Loucy (cell line): ENCODE results near the gene MANF.

ENCODE experiments used
- H2AFZ ChIP-seq: fragments of 200-600 bp; sonication (generic); 2 replicates; pipeline ENCODE4 v1.6.0; 2016; ENCODE audit warnings: antibody characterized with exemption, mild to moderate bottlenecking, low read length, moderate library complexity
- H3F3A ChIP-seq: fragments of 200-600 bp; 2 replicates; pipeline ENCODE4 v1.6.0; 2016; ENCODE audit warnings: antibody characterized with exemption, low read depth, mild to moderate bottlenecking
- H3K27me3 ChIP-seq: fragments of 200-600 bp; sonication (generic); 2 replicates; pipeline ENCODE4 v1.6.1; 2014; ENCODE audit warnings: low read length, mild to moderate bottlenecking; ENCODE audit not compliant: insufficient read depth, poor library complexity, severe bottlenecking
- H3K36me3 ChIP-seq: fragments of 200-600 bp; sonication (generic); 2 replicates; pipeline ENCODE4 v1.6.1; 2016; ENCODE audit warnings: low read length; ENCODE audit not compliant: insufficient read depth
- H3K4me1 ChIP-seq: fragments of 200-600 bp; sonication (generic); 2 replicates; pipeline ENCODE4 v1.5.1; 2014; ENCODE audit warnings: low read length, mild to moderate bottlenecking; ENCODE audit not compliant: insufficient read depth, poor library complexity, severe bottlenecking
- H3K4me2 ChIP-seq: fragments of 200-600 bp; sonication (generic); 2 replicates; pipeline ENCODE4 v1.6.0; 2014; ENCODE audit warnings: antibody characterized with exemption, low read length, low read depth, mild to moderate bottlenecking; ENCODE audit not compliant: poor library complexity, severe bottlenecking
- H3K4me3 ChIP-seq: fragments of 200-600 bp; sonication (generic); 2 replicates; pipeline ENCODE4 v1.5.1; 2014; ENCODE audit warnings: low read length, mild to moderate bottlenecking, mixed read lengths; ENCODE audit not compliant: poor library complexity, severe bottlenecking
- H3K79me2 ChIP-seq: fragments of 200-600 bp; sonication (generic); 2 replicates; pipeline ENCODE4 v1.6.1; 2014; ENCODE audit warnings: low read length; ENCODE audit not compliant: insufficient read depth
- H3K9ac ChIP-seq: fragments of 200-600 bp; sonication (generic); 2 replicates; pipeline ENCODE4 v1.6.0; 2014; ENCODE audit warnings: mild to moderate bottlenecking, low read depth, low read length, moderate library complexity; ENCODE audit not compliant: poor library complexity, severe bottlenecking
- H3K9me2 ChIP-seq: fragments of 200-600 bp; sonication (generic); replicated peaks from 2 replicates; pipeline ENCODE4 v1.6.1; 2016; ENCODE audit warnings: low read depth, low read length, mixed read lengths
- H3K9me3 ChIP-seq: fragments of 200-600 bp; sonication (generic); 2 replicates; pipeline ENCODE4 v1.6.1; 2014; ENCODE audit warnings: mild to moderate bottlenecking, antibody characterized with exemption, low read length, low read depth; ENCODE audit not compliant: insufficient read depth
- H4K20me1 ChIP-seq: fragments of 200-600 bp; sonication (generic); 2 replicates; pipeline ENCODE4 v1.6.0; 2014; ENCODE audit warnings: antibody characterized with exemption, low read length, mild to moderate bottlenecking; ENCODE audit not compliant: insufficient read depth, poor library complexity, severe bottlenecking
- CTCF ChIP-seq: fragments of 200-600 bp; sonication (generic); conservative IDR thresholded peaks from 2 replicates; pipeline ENCODE4 v1.5.1; 2014; ENCODE audit warnings: mild to moderate bottlenecking, antibody characterized with exemption, low read length
- EZH2phosphoT487 ChIP-seq: fragments of 200-600 bp; IDR thresholded peaks from 2 replicates; pipeline ENCODE4 v1.6.1; 2018; ENCODE audit warnings: antibody characterized with exemption, mild to moderate bottlenecking, moderate library complexity, borderline replicate concordance

Gene MANF

DNA sequence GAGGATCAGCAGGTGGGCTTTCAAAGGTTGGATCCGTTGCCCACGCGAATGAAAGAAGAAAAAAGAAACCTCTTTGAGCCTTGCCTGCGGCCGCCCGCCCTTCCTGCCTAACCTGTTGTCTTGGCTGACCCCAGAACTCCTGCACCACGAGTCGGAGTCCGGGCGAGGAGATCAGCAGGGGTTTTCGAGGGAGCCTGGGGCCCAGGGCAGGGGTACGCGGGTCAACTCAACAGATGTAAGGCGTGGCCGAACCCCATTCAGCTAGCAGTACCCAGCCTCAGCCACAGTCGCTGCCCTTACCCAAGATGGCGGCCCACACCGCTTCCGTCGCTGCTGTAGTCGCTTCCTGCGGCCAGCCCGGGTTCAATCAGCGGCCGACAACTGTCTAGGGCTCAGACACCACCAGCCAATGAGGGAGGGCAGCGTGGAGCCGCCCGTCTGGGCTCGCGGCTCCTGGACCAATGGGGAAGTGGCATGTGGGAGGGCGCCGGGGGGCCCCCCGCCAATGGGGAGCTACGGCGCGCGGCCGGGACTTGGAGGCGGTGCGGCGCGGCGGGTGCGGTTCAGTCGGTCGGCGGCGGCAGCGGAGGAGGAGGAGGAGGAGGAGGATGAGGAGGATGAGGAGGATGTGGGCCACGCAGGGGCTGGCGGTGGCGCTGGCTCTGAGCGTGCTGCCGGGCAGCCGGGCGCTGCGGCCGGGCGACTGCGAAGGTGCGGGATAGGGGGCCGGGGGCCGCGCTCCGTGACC is at the start of gene MANF:
MANF (plus strand) TSS at position 566 of the 748 bp plus-strand sequence; CDS start at position 618, 52 bp downstream.
- H3K79me2 ChIP-seq = peaks cover 63% of the 10 kb centered on the region
- peaks cover 38% of the 10 kb centered on the region for H3K4me1 ChIP-seq

DNA sequence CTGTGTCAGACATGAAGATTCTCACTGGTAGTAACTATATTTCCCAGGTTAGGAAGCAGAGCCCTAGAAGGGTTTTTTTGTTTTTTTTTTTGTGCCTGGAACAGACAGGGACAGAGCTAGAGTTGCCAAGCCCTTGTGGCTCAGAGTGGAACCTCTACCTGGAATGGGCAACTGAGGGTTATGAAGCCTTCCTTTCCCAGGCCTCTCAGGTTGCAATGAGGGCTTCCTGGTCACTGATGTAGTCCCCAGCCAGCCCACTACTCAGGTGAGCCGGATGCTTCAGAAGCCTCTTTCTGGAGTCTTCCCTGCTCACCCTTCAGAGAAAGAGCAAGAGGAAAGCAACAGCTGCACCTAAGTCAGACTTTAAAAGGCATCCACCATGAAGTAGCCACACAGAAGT is 48.8 kb upstream of the MANF start:
- H3K4me1 ChIP-seq = no peaks in the 10 kb centered on the region
- no peaks in the 10 kb centered on the region for H3K9me2 ChIP-seq
- no peaks in the 10 kb centered on the region for H3K36me3 ChIP-seq
- H3K27me3 ChIP-seq = no peaks in the 10 kb centered on the region
- no peaks in the 10 kb centered on the region for H3K9me3 ChIP-seq
- no peaks in the 10 kb centered on the region for H3K79me2 ChIP-seq
- no peak overlapping the region for H2AFZ ChIP-seq
- H3F3A ChIP-seq = no peaks in the 10 kb centered on the region
- no peak for TF ChIP-seq CTCF
- TF ChIP-seq EZH2phosphoT487 = no peak
- no peak overlapping the region for H3K4me3 ChIP-seq
- no peak overlapping the region for H3K9ac ChIP-seq
- no peaks in the 10 kb centered on the region for H4K20me1 ChIP-seq
- H3K4me2 ChIP-seq = no peak overlapping the region

More for the DNA sequence above, at the start of gene MANF:
- no peak for TF ChIP-seq CTCF
- TF ChIP-seq EZH2phosphoT487 = no peak
- Histone ChIP-seq H3K27me3 (no peaks in the 10 kb centered on the region), H3K9ac (peak within 1 kb of the TSS; percentile 100), H3K9me2 (no peaks in the 10 kb centered on the region), H3K36me3 (peaks cover 16% of the 10 kb centered on the region; the same call in 1 of the 2 replicates), H2AFZ (peak within 1 kb of the TSS; percentile 80), H4K20me1 (peaks cover 41% of the 10 kb centered on the region), H3K4me2 (peak within 1 kb of the TSS; percentile 98), H3K4me3 (peak within 1 kb of the TSS; percentile 97), H3K9me3 (no peaks in the 10 kb centered on the region), H3F3A (peaks cover 4% of the 10 kb centered on the region; the same call in 1 of the 2 replicates)

DNA sequence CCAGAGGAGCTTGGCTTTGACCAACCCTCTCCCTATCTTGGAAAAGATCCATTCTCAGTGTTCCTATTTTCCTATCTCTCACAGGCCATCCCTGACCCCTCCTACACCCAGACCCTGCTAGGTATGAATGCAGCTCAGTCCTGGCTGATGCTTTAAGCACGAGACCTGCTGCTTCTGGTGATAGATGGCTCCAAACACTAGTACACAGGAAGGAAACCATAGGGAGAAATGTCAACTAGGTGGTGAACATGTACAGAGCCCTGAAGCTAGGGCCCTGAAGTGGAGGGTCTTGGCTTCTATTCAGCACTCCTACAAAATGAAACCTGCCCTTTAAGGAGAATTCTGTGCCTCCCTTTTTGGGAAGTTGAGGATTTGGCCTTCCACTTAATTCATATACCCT is 47.4 kb upstream of the MANF start:
- TF ChIP-seq EZH2phosphoT487 (no peak), CTCF (no peak)
- Histone ChIP-seq H3K79me2 (no peaks in the 10 kb centered on the region), H3K4me3 (no peak overlapping the region), H3K9me3 (no peaks in the 10 kb centered on the region), H3K9ac (no peak overlapping the region), H4K20me1 (no peaks in the 10 kb centered on the region), H3K36me3 (no peaks in the 10 kb centered on the region), H3K27me3 (no peaks in the 10 kb centered on the region), H3K4me2 (no peak overlapping the region), H3F3A (no peaks in the 10 kb centered on the region), H3K4me1 (no peaks in the 10 kb centered on the region), H2AFZ (no peak overlapping the region), H3K9me2 (no peaks in the 10 kb centered on the region)
